Fibroblast of mammary gland (primary cell): ENCODE results near the gene RNF40.

Experiments
- DNase-seq: peaks from one replicate; pipeline ENCODE4 v3.0.0-alpha.2; 2010; ENCODE audit warnings: low read depth
- H3K4me3 ChIP-seq: 2 replicates; pipeline ENCODE4 v1.5.1; 2011; ENCODE audit warnings: low read depth, mild to moderate bottlenecking, low read length, moderate library complexity; ENCODE audit not compliant: control insufficient read depth
- CTCF ChIP-seq: conservative IDR thresholded peaks from 2 replicates; pipeline ENCODE4 v1.5.1; 2011; ENCODE audit warnings: low read depth, low read length, inconsistent platforms; ENCODE audit not compliant: control insufficient read depth, insufficient read depth

Gene RNF40

DNA sequence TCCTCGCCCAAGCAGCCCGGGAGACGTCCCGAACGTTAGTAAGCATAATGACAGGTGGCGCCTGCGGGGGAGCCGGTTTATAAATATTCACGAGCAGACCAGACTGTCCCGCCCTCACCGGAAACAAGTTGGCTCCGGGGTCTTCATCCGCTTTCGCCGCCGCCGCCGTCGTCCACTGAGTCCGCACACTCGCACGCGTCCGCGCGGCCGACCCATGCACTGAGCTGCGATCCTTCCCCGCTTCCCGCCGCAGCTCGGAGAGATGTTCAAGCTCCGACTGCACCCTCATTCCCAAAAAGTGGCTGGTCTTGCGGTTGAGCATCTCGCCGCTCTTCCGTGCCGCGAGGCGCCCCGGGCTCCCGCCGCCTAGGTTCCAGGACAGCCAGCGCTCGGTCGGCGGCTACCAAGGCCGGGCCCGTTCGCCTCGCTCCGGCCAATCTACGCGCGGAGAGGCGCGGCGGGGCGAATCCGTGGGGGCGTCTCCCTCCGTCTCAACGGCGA is 645 bp upstream of the RNF40 start:
- H3K4me3 ChIP-seq: peak overlapping the region; percentile 92
- no peak for DNase-seq
- no peak for TF ChIP-seq CTCF

DNA sequence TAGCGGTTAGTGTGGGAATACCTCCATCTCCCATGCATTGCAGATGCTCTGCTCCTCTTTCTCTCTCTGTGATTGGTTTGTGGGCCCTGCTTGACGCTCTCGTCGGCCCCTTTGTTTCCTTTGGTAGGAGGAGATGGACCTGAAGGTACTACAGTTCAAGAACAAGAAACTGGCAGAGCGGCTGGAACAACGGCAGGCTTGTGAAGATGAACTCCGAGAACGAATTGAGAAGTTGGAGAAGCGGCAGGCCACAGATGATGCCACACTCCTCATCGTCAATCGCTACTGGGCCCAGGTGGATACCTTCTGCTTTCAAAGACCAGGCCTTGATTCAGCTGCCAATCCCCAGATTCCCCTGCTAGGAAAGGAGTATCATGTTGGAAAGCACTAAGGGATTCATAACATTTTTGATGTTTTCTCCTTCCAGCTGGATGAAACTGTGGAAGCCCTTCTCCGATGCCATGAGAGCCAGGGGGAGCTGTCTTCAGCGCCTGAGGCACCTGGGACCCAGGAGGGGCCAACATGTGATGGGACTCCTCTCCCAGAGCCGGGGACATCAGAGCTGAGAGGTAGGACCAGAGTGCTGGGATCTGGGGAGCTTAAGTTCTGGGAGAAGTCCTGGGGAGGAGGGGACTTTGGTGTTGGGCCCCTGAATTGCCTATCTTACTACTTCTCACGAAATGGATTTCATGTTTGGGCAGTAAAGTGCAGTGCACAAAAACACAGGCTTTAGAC is 1.0 kb downstream of the RNF40 start:
- peak overlapping the region; percentile 92 for H3K4me3 ChIP-seq
- no peak for TF ChIP-seq CTCF
- no peak for DNase-seq

GRCh38 chr16:30764086-30764485 is 2.0 kb downstream of the RNF40 start:
- DNase-seq: no peak
- H3K4me3 ChIP-seq: no peak overlapping the region
- TF ChIP-seq CTCF: no peak

DNA sequence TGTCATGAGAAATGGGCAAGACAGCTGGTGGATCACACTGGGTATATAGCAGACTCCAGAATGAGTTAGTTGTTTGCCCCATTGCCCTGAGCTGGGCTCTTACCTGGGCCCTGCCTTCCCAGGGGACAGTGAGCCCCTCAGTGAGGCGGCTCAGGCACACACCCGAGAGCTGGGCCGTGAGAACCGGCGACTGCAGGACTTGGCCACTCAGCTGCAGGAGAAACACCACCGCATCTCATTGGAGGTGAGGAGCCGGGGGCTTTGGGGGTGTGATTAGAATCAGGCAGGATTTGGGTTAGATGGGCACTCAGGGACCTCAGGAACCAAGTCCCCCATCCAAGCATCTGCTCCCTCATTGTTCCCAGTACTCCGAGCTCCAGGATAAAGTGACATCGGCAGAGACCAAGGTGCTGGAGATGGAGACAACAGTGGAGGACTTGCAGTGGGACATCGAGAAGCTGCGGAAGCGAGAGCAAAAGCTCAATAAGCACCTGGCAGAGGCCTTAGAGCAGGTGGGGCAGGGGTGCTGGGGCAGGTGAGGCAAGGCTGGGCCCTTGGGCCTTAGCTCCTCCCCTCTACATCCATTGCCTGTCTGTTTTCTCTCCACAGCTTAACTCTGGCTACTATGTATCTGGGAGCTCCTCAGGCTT is 2.8 kb downstream of the RNF40 start:
- no peak for DNase-seq
- no peak overlapping the region for H3K4me3 ChIP-seq
- no peak for TF ChIP-seq CTCF

- no peak for TF ChIP-seq CTCF
- DNase-seq: no peak
These were observed 4.2 kb downstream of the RNF40 start for GRCh38 chr16:30766206-30766932.

DNA sequence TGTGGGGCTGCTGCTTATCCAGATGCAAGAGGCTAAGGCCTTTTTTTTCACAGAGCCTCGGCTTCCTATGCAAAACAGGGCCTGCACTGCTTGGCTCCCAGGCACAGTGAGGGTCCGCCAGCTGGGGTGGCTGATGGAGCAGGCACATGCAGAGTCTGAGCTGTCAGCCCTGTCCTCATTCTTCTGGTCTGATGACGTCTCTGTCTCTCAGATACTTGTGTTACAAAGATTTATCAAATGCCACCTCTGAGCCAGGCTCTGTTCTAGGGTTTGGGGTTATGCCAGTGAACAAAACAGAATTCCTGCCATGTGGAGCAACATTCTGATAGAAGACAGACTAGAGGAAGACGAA is 4.8 kb downstream of the RNF40 start:
- TF ChIP-seq CTCF: no peak
- DNase-seq: no peak
- no peak overlapping the region for H3K4me3 ChIP-seq

More at GRCh38 chr16:30766206-30766932, 4.2 kb downstream of the RNF40 start:
- H3K4me3 ChIP-seq: no peak overlapping the region
